Loucy (cell line): ENCODE results near the gene LRRC61.
A peak's percentile ranks its signal among the peaks of the same experiment; 100 is the strongest.

Source experiments
- H2AFZ ChIP-seq: fragments of 200-600 bp; sonication (generic); 2 replicates; pipeline ENCODE4 v1.6.0; 2016; ENCODE audit warnings: antibody characterized with exemption, mild to moderate bottlenecking, low read length, moderate library complexity
- H3F3A ChIP-seq: fragments of 200-600 bp; 2 replicates; pipeline ENCODE4 v1.6.0; 2016; ENCODE audit warnings: antibody characterized with exemption, low read depth, mild to moderate bottlenecking
- H3K27me3 ChIP-seq: fragments of 200-600 bp; sonication (generic); 2 replicates; pipeline ENCODE4 v1.6.1; 2014; ENCODE audit warnings: low read length, mild to moderate bottlenecking; ENCODE audit not compliant: insufficient read depth, poor library complexity, severe bottlenecking
- H3K36me3 ChIP-seq: fragments of 200-600 bp; sonication (generic); 2 replicates; pipeline ENCODE4 v1.6.1; 2016; ENCODE audit warnings: low read length; ENCODE audit not compliant: insufficient read depth
- H3K4me1 ChIP-seq: fragments of 200-600 bp; sonication (generic); 2 replicates; pipeline ENCODE4 v1.5.1; 2014; ENCODE audit warnings: low read length, mild to moderate bottlenecking; ENCODE audit not compliant: insufficient read depth, poor library complexity, severe bottlenecking
- H3K4me2 ChIP-seq: fragments of 200-600 bp; sonication (generic); 2 replicates; pipeline ENCODE4 v1.6.0; 2014; ENCODE audit warnings: antibody characterized with exemption, low read length, low read depth, mild to moderate bottlenecking; ENCODE audit not compliant: poor library complexity, severe bottlenecking
- H3K4me3 ChIP-seq: fragments of 200-600 bp; sonication (generic); 2 replicates; pipeline ENCODE4 v1.5.1; 2014; ENCODE audit warnings: low read length, mild to moderate bottlenecking, mixed read lengths; ENCODE audit not compliant: poor library complexity, severe bottlenecking
- H3K79me2 ChIP-seq: fragments of 200-600 bp; sonication (generic); 2 replicates; pipeline ENCODE4 v1.6.1; 2014; ENCODE audit warnings: low read length; ENCODE audit not compliant: insufficient read depth
- H3K9ac ChIP-seq: fragments of 200-600 bp; sonication (generic); 2 replicates; pipeline ENCODE4 v1.6.0; 2014; ENCODE audit warnings: mild to moderate bottlenecking, low read depth, low read length, moderate library complexity; ENCODE audit not compliant: poor library complexity, severe bottlenecking
- H3K9me2 ChIP-seq: fragments of 200-600 bp; sonication (generic); replicated peaks from 2 replicates; pipeline ENCODE4 v1.6.1; 2016; ENCODE audit warnings: low read depth, low read length, mixed read lengths
- H3K9me3 ChIP-seq: fragments of 200-600 bp; sonication (generic); 2 replicates; pipeline ENCODE4 v1.6.1; 2014; ENCODE audit warnings: mild to moderate bottlenecking, antibody characterized with exemption, low read length, low read depth; ENCODE audit not compliant: insufficient read depth
- H4K20me1 ChIP-seq: fragments of 200-600 bp; sonication (generic); 2 replicates; pipeline ENCODE4 v1.6.0; 2014; ENCODE audit warnings: antibody characterized with exemption, low read length, mild to moderate bottlenecking; ENCODE audit not compliant: insufficient read depth, poor library complexity, severe bottlenecking
- CTCF ChIP-seq: fragments of 200-600 bp; sonication (generic); conservative IDR thresholded peaks from 2 replicates; pipeline ENCODE4 v1.5.1; 2014; ENCODE audit warnings: mild to moderate bottlenecking, antibody characterized with exemption, low read length
- EZH2phosphoT487 ChIP-seq: fragments of 200-600 bp; IDR thresholded peaks from 2 replicates; pipeline ENCODE4 v1.6.1; 2018; ENCODE audit warnings: antibody characterized with exemption, mild to moderate bottlenecking, moderate library complexity, borderline replicate concordance

Gene LRRC61

DNA sequence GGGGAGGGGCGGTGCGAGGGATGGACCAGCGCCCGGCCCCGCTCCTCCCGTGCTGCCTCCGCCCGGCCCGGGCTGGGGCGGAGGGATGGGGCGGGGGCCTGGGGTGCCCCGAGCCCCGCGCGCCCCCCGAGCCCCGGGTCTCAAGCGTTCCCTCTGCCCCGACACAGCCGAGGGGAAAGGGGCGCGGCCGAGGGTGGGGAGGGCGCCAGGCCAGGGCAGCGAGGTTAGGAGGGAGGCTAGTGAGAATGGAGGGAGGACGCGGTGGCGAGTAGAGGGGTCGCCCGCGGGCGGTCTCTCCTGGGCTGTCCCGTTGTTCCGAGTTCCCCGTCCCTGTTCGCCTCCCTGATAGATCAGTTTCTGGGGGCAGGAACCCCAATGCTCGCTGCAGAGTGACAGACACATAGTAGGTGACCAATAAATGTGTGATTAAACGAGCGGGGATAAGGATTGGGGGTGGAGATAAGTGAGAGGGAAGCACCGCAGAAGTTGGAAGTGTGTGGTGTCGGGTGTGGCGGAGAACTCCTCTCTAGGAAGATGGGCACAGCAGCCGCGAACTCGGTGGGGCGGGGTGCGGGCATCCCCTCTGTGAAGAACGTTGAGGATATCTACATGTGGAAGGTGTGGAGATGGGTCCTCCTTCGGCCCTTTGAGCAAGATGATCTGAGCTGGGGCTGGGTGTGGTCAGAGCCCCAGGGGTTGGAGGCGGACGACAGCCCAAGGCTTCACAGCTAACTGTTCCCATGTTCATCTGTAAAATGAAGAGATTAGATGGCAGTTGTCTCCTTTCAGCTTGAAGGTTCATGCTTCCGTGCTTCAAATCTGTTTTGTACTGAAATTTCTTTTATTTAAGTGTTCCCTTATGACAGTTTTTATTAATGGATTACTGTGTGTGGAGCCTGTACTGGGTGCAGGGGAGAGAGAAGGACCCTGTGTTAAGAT is 56.6 kb downstream of the LRRC61 start:
- no peaks in the 10 kb centered on the region for H3K9me3 ChIP-seq
- peak overlapping the region; percentile 96 for H3K4me2 ChIP-seq
- H4K20me1 ChIP-seq: peaks cover 13% of the 10 kb centered on the region
- peak overlapping the region; percentile 94 for H3K9ac ChIP-seq
- peak overlapping the region; percentile 98 for H3K4me3 ChIP-seq
- peaks cover 5% of the 10 kb centered on the region; the same call in 1 of the 2 replicates for H3F3A ChIP-seq
- peak overlapping the region; percentile 73 for H2AFZ ChIP-seq
- H3K36me3 ChIP-seq: no peaks in the 10 kb centered on the region
- H3K9me2 ChIP-seq: no peaks in the 10 kb centered on the region
- peaks cover 5% of the 10 kb centered on the region for H3K27me3 ChIP-seq
- peaks cover 58% of the 10 kb centered on the region for H3K79me2 ChIP-seq
- no peak for TF ChIP-seq CTCF
- no peak for TF ChIP-seq EZH2phosphoT487
- H3K4me1 ChIP-seq: peaks cover 65% of the 10 kb centered on the region

GRCh38 chr7:150380463-150380862 is 57.3 kb downstream of the LRRC61 start:
- Histone ChIP-seq H3F3A (peaks cover 5% of the 10 kb centered on the region; the same call in 1 of the 2 replicates), H3K9me3 (no peaks in the 10 kb centered on the region), H3K9ac (peak overlapping the region; percentile 94), H2AFZ (no peak overlapping the region), H3K4me3 (peak overlapping the region; percentile 98), H4K20me1 (peaks cover 13% of the 10 kb centered on the region), H3K36me3 (no peaks in the 10 kb centered on the region), H3K4me1 (peaks cover 65% of the 10 kb centered on the region), H3K4me2 (peak overlapping the region; percentile 96), H3K27me3 (peaks cover 5% of the 10 kb centered on the region), H3K9me2 (no peaks in the 10 kb centered on the region), H3K79me2 (peaks cover 62% of the 10 kb centered on the region)
- TF ChIP-seq EZH2phosphoT487: no peak
- no peak for TF ChIP-seq CTCF

- Histone ChIP-seq H3K9ac (peak overlapping the region; percentile 94), H2AFZ (no peak overlapping the region), H3K27me3 (peaks cover 5% of the 10 kb centered on the region), H3K9me3 (no peaks in the 10 kb centered on the region), H3F3A (peaks cover 5% of the 10 kb centered on the region; the same call in 1 of the 2 replicates), H4K20me1 (peaks cover 13% of the 10 kb centered on the region), H3K9me2 (no peaks in the 10 kb centered on the region), H3K4me3 (peak overlapping the region; percentile 98), H3K4me1 (peaks cover 61% of the 10 kb centered on the region), H3K4me2 (peak overlapping the region; percentile 96), H3K79me2 (peaks cover 62% of the 10 kb centered on the region), H3K36me3 (no peaks in the 10 kb centered on the region)
- TF ChIP-seq CTCF (no peak), EZH2phosphoT487 (no peak)
These were observed 57.9 kb downstream of the LRRC61 start for GRCh38 chr7:150381096-150381495.
